RCC 7860 (cell line): ENCODE data around the gene TMEM163.
"Not testable (repeated sequence)": the region's sequence is repeated elsewhere in the genome, so short reads cannot be mapped to it uniquely, and the experiment has no call there.

Experiments
- DNase-seq: peaks from one replicate; pipeline ENCODE4 v3.0.0-alpha.2; 2015; ENCODE audit warnings: low spot score
- FAIRE-seq: peaks from 2 replicates; lab custom pipeline; 2012; peaks lifted over from hg19 to GRCh38; lab: Jason Lieb, UNC

Gene TMEM163

GRCh38 chr2:134623796-134624195 lies 95.0 kb downstream of the TMEM163 start:
- FAIRE-seq (no peak), DNase-seq (no peak)

- DNase-seq, result no peak
- FAIRE-seq, result no peak
Measured at GRCh38 chr2:134623046-134623445, 95.8 kb downstream of the TMEM163 start.

- DNase-seq (no peak), FAIRE-seq (no peak)
Measured at GRCh38 chr2:134621939-134622705, 96.7 kb downstream of the TMEM163 start.

GRCh38 chr2:134619250-134619649 lies 99.5 kb downstream of the TMEM163 start:
- FAIRE-seq, result no peak
- DNase-seq, result no peak

GRCh38 chr2:134615480-134615879 lies 103.3 kb downstream of the TMEM163 start:
- DNase-seq, FAIRE-seq: not testable (repeated sequence)

- FAIRE-seq (no peak), DNase-seq (no peak)
Measured at GRCh38 chr2:134611316-134611715, 107.5 kb downstream of the TMEM163 start.

GRCh38 chr2:134610871-134611270 lies 107.9 kb downstream of the TMEM163 start:
- no peak for FAIRE-seq

GRCh38 chr2:134609924-134610513 lies 108.8 kb downstream of the TMEM163 start:
- FAIRE-seq, result no peak

More at GRCh38 chr2:134610871-134611270, 107.9 kb downstream of the TMEM163 start:
- DNase-seq, result no peak

GRCh38 chr2:134603966-134604365 lies 114.8 kb downstream of the TMEM163 start:
- FAIRE-seq (no peak), DNase-seq (no peak)

More at GRCh38 chr2:134609924-134610513, 108.8 kb downstream of the TMEM163 start:
- no peak for DNase-seq

- FAIRE-seq (no peak), DNase-seq (no peak)
Measured at GRCh38 chr2:134602666-134603065, 116.1 kb downstream of the TMEM163 start.

- no peak for DNase-seq
Measured at GRCh38 chr2:134601264-134601663, 117.5 kb downstream of the TMEM163 start.

GRCh38 chr2:134600208-134600607 lies 118.6 kb downstream of the TMEM163 start:
- FAIRE-seq (no peak), DNase-seq (no peak)

More at GRCh38 chr2:134601264-134601663, 117.5 kb downstream of the TMEM163 start:
- FAIRE-seq, result no peak

GRCh38 chr2:134599236-134599635 lies 119.6 kb downstream of the TMEM163 start:
- FAIRE-seq (no peak), DNase-seq (no peak)

- no peak for FAIRE-seq
- DNase-seq, result no peak
Measured at GRCh38 chr2:134594399-134594798, 124.4 kb downstream of the TMEM163 start.

- FAIRE-seq (no peak), DNase-seq (no peak)
Measured at GRCh38 chr2:134593519-134593918, 125.3 kb downstream of the TMEM163 start.

GRCh38 chr2:134592377-134592776 lies 126.4 kb downstream of the TMEM163 start:
- FAIRE-seq (no peak), DNase-seq (no peak)

- FAIRE-seq (no peak), DNase-seq (no peak)
Measured at GRCh38 chr2:134591526-134591925, 127.3 kb downstream of the TMEM163 start.

GRCh38 chr2:134590679-134591078 lies 128.1 kb downstream of the TMEM163 start:
- no peak for FAIRE-seq
- DNase-seq, result no peak

- FAIRE-seq, DNase-seq: not testable (repeated sequence)
Measured at GRCh38 chr2:134589171-134590083, 129.4 kb downstream of the TMEM163 start.

GRCh38 chr2:134588556-134588955 lies 130.2 kb downstream of the TMEM163 start:
- DNase-seq (no peak), FAIRE-seq (no peak)

GRCh38 chr2:134586326-134586965 lies 132.4 kb downstream of the TMEM163 start:
- DNase-seq (no peak), FAIRE-seq (no peak)
